GM23338 (cell line): ENCODE data around the gene HNMT. TPM values are rescaled to one million over a fixed set of nuclear protein-coding genes. Genes with fewer than 3 reads are reported as not detected.

Source experiments
- ATAC-seq: fragments of 200-7000 bp; cut with Tn5 transposase; 3 replicates; pipeline ENCODE4 v1.9.1; 2020
- DNase-seq: peaks from one replicate; pipeline ENCODE4 v3.0.0-alpha.2; 2015; ENCODE audit warnings: low spot score
- H2AFZ ChIP-seq: fragments of 200-600 bp; sonication (generic); 2 replicates; pipeline ENCODE4 v1.8.0; 2016; ENCODE audit warnings: antibody characterized with exemption, mild to moderate bottlenecking, moderate library complexity
- H3F3A ChIP-seq: fragments of 200-600 bp; sonication (generic); replicated peaks from 2 replicates; pipeline ENCODE4 v1.8.0; 2017; ENCODE audit warnings: antibody characterized with exemption, mixed run types, low read depth
- H3K27ac ChIP-seq: fragments of 200-600 bp; sonication (generic); 2 replicates; pipeline ENCODE4 v1.6.1; 2016; ENCODE audit warnings: low read depth
- H3K27me3 ChIP-seq: fragments of 200-600 bp; sonication (generic); 2 replicates; pipeline ENCODE4 v1.8.0; 2016; ENCODE audit warnings: mild to moderate bottlenecking, mixed run types, moderate library complexity; ENCODE audit not compliant: insufficient read depth
- H3K36me3 ChIP-seq: fragments of 200-600 bp; sonication (generic); 2 replicates; pipeline ENCODE4 v1.8.0; 2016; ENCODE audit warnings: mild to moderate bottlenecking; ENCODE audit not compliant: insufficient read depth
- H3K4me1 ChIP-seq: fragments of 200-600 bp; sonication (generic); 2 replicates; pipeline ENCODE4 v1.8.0; 2016; ENCODE audit warnings: mild to moderate bottlenecking, moderate library complexity; ENCODE audit not compliant: insufficient read depth
- H3K4me2 ChIP-seq: fragments of 200-600 bp; sonication (generic); 2 replicates; pipeline ENCODE4 v1.7.1; 2017; ENCODE audit warnings: mixed run types
- H3K4me3 ChIP-seq: fragments of 200-600 bp; sonication (generic); 2 replicates; pipeline ENCODE4 v1.6.1; 2016; ENCODE audit warnings: mixed run types
- H3K79me2 ChIP-seq: fragments of 200-600 bp; sonication (generic); replicated peaks from 2 replicates; pipeline ENCODE4 v1.8.0; 2017; ENCODE audit warnings: mild to moderate bottlenecking; ENCODE audit not compliant: insufficient read depth
- H3K9me2 ChIP-seq: fragments of 200-600 bp; sonication (generic); 2 replicates; pipeline ENCODE4 v1.8.0; 2017; ENCODE audit not compliant: insufficient read depth
- H4K20me1 ChIP-seq: fragments of 200-600 bp; sonication (generic); replicated peaks from 2 replicates; pipeline ENCODE4 v1.8.0; 2017; ENCODE audit warnings: mild to moderate bottlenecking; ENCODE audit not compliant: insufficient read depth
- H3K27ac Mint-ChIP-seq: 2 replicates; pipeline ENCODE4 v1.8.0; 2020; ENCODE audit warnings: inconsistent platforms, mild to moderate bottlenecking, moderate library complexity, mixed read lengths
- H3K27me3 Mint-ChIP-seq: 3 replicates; pipeline ENCODE4 v1.8.0; 2022; ENCODE audit warnings: low read depth, mild to moderate bottlenecking, moderate library complexity, mixed read lengths, inconsistent platforms; ENCODE audit not compliant: insufficient read depth, poor library complexity
- H3K36me3 Mint-ChIP-seq: 3 replicates; pipeline ENCODE4 v1.8.0; 2021; ENCODE audit warnings: low read depth, mild to moderate bottlenecking, inconsistent platforms, moderate library complexity, mixed read lengths
- H3K4me1 Mint-ChIP-seq: 3 replicates; pipeline ENCODE4 v1.8.0; 2020; ENCODE audit warnings: mild to moderate bottlenecking, inconsistent platforms, mixed read lengths
- H3K4me3 Mint-ChIP-seq: 3 replicates; pipeline ENCODE4 v1.8.0; 2021; ENCODE audit warnings: moderate library complexity, mild to moderate bottlenecking, inconsistent platforms, mixed read lengths
- H3K9me3 Mint-ChIP-seq: 3 replicates; pipeline ENCODE4 v1.8.0; 2020; ENCODE audit warnings: moderate library complexity, mild to moderate bottlenecking, inconsistent platforms, mixed read lengths
- CREB1 ChIP-seq: fragments of 250-450 bp; sonication (Bioruptor Pico); IDR thresholded peaks from 2 replicates; pipeline ENCODE4 v1.5.0; 2020; ENCODE audit warnings: low read depth, mild to moderate bottlenecking, moderate library complexity
- CTCF ChIP-seq, 2 experiments: fragments of 200-600 bp in 1 of 2; sonication (generic) in 1 of 2; conservative IDR thresholded peaks; 2 replicates each; pipeline versions ENCODE4 v1.5.1 to v1.6.1; 2016 to 2017; ENCODE audit warnings: antibody characterized with exemption in 2 of 2, low read depth in 2 of 2, mild to moderate bottlenecking in 2 of 2, moderate library complexity in 1 of 2
- ETS1 ChIP-seq: IDR thresholded peaks from 2 replicates; pipeline ENCODE4 v1.6.1; 2016; ENCODE audit warnings: antibody characterized with exemption
- EZH2phosphoT487 ChIP-seq: fragments of 200-600 bp; sonication (generic); IDR thresholded peaks from one replicate; pipeline ENCODE4 v1.8.1; 2018; ENCODE audit warnings: antibody characterized with exemption; ENCODE audit not compliant: unreplicated experiment
- NANOG ChIP-seq: IDR thresholded peaks from 2 replicates; pipeline ENCODE4 v1.6.1; 2016; ENCODE audit warnings: antibody characterized with exemption, borderline replicate concordance
- POLR2AphosphoS5 ChIP-seq: IDR thresholded peaks from 2 replicates; pipeline ENCODE4 v1.6.1; 2016; ENCODE audit warnings: antibody characterized with exemption, low read depth
- STAT1 ChIP-seq: IDR thresholded peaks from one replicate; pipeline ENCODE4 v1.6.1; 2016; ENCODE audit warnings: antibody characterized with exemption; ENCODE audit not compliant: unreplicated experiment
- ZNF114 ChIP-seq: fragments of 250-450 bp; sonication (Bioruptor Pico); IDR thresholded peaks from 2 replicates; pipeline ENCODE4 v1.5.0; 2020; ENCODE audit warnings: mild to moderate bottlenecking, moderate library complexity
- ZNF462 ChIP-seq: fragments of 250-450 bp; sonication (Bioruptor Pico); IDR thresholded peaks from 2 replicates; pipeline ENCODE4 v1.5.0; 2020; ENCODE audit warnings: mild to moderate bottlenecking, moderate library complexity
- polyA plus RNA-seq: library from polyadenylated mRNA; unstranded; fragments of >200 nt; fragmentation: Nextera tagmentation; extraction: Ambion mirVana; gene quantifications from 2 replicates; pipeline ENCODE4 v1.2.1, GENCODE V29; 2016
- total RNA-seq: library from RNA; depleted of rRNA; stranded (reverse); fragments of >200 nt; shearing (Covaris generic); gene quantifications from 2 replicates; pipeline ENCODE4 v1.2.3, GENCODE V29; 2014

HNMT gene
- total and polyA plus RNA-seq, 2 experiments from 2014 or later: 3.3 to 3.4 TPM

GRCh38 chr2:138015494-138015893 is 51.2 kb downstream of the HNMT start (continued):
- no peak for TF ChIP-seq ZNF462 (CRISPR knock-in tag)

- H3K4me1 ChIP-seq: no peaks in the 10 kb centered on the region
- H3K27me3 Mint-ChIP-seq: no peaks in the 10 kb centered on the region
- DNase-seq: no peak
- no peak overlapping the region for H3K4me3 Mint-ChIP-seq
- H4K20me1 ChIP-seq: no peaks in the 10 kb centered on the region
- no peak for ATAC-seq
- no peaks in the 10 kb centered on the region for H3K9me3 Mint-ChIP-seq
- no peaks in the 10 kb centered on the region for H3F3A ChIP-seq
- H3K4me3 ChIP-seq: no peak overlapping the region
- H3K4me2 ChIP-seq: no peak overlapping the region
- H3K79me2 ChIP-seq: no peaks in the 10 kb centered on the region
- H3K27me3 ChIP-seq: no peaks in the 10 kb centered on the region
- no peaks in the 10 kb centered on the region for H3K36me3 ChIP-seq
- peaks cover 3% of the 10 kb centered on the region; the same call in 1 of the 2 replicates for H3K9me2 ChIP-seq
- H3K4me1 Mint-ChIP-seq: no peaks in the 10 kb centered on the region
- no peak overlapping the region for H3K27ac ChIP-seq
- no peak overlapping the region for H2AFZ ChIP-seq
- no peaks in the 10 kb centered on the region for H3K36me3 Mint-ChIP-seq
- H3K27ac Mint-ChIP-seq: no peak overlapping the region
- TF ChIP-seq NANOG (no peak), STAT1 (no peak), ZNF114 (CRISPR knock-in tag) (no peak), ETS1 (no peak), POLR2AphosphoS5 (no peak), CTCF (conservative IDR thresholded peaks at IDR 0.05; ENCODE audit: low read depth in 2 of 2) (no peak), CREB1 (no peak), EZH2phosphoT487 (no peak)
Measured at GRCh38 chr2:138016351-138017087, 52.2 kb downstream of the HNMT start.
